A549 treated with ZK216348 at 1 μM for 4 hours (cell line): ENCODE data around the gene ENTPD1. TPM values are rescaled to one million over a fixed set of nuclear protein-coding genes. Genes with fewer than 3 reads are reported as not detected.

Experiments
- total RNA-seq: library from RNA; stranded (reverse); fragments of 200-300 nt; extraction: Qiagen RNA extraction; gene quantifications from 5 replicates; pipeline ENCODE4 v1.2.3, GENCODE V29; 2022; ENCODE audit warnings: low read depth

ENTPD1 gene, protein sequence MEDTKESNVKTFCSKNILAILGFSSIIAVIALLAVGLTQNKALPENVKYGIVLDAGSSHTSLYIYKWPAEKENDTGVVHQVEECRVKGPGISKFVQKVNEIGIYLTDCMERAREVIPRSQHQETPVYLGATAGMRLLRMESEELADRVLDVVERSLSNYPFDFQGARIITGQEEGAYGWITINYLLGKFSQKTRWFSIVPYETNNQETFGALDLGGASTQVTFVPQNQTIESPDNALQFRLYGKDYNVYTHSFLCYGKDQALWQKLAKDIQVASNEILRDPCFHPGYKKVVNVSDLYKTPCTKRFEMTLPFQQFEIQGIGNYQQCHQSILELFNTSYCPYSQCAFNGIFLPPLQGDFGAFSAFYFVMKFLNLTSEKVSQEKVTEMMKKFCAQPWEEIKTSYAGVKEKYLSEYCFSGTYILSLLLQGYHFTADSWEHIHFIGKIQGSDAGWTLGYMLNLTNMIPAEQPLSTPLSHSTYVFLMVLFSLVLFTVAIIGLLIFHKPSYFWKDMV
- total RNA-seq: 0.05 to 0.17 TPM in 2 of 5 replicates, not detected in the others

DNA sequence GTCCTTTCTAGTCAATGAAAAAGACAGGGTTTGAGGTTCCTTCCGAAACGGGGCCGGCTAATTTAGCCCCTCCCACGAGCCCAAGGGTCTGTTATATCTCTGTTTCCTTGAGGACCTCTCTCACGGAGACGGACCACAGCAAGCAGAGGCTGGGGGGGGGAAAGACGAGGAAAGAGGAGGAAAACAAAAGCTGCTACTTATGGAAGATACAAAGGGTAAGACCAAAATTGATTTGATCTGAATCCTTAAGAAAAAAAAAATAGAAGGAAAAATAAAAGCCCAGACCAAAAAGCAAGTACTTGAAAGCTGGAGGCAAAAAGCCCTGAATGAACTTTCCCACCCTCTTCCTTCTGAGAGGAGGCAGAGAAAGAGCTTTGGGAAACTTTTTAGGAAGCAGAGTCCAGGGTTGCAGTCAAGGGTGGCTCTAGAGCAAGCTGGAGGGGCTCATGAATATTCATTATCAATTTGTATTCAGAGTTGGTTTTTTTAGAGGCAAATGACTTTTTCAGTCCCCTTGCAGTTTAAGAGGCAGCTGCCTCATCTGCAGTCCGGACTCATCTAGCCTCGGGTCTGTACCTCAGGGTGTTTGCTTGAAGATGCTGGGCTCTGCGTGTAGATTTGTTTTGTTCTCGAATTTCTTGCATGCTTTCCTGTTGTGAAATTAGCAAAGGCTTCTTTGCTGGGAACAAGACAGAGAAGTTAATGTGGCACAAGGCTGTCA, at the start of gene ENTPD1:
Gene ENTPD1 (plus strand): TSS at position 123 of the 721 bp plus-strand sequence. CDS start 77 bp downstream, at position 200.

DNA sequence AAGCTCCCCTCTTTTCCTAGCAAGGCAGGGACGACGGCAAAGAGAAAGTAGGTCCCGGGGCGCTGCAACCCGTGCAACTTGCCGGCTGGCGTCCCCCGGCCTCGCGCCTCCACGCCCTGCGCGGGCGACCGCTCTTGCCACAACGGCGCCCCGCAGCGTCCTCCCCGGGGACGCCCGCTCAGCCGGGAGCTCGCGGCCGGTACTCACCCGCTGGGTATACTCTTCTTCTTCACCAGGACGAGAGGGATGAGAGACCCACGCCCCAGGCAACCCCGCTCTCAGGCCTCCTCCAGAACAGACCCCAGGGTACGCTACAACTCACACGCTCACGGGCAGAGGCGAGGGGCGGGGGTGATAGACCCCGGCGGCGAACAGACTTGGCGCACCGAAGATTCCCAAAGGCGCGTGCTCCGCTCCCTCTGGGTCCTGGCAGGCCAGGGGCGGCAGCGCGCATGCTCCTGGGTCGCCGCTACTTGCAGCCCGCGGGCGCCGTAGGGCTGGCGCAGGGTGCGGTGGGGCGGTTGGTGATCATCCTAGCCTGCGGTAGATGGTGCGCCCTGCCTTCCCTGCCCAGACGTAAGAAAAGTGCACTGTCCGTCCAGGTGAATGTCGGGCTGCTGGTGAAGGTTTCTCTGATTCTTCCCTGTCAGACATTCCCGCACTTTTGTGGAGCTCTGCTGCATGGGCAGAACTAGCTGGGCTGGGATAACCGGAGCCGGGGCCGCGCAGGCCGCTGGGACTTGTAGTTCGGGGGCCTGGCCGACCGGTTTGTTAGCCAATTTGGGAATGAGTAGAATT, 151.7 kb downstream of the ENTPD1 start, which contains the start of gene CC2D2B:
Gene CC2D2B (plus strand): TSS at position 520 of the 798 bp plus-strand sequence. CDS start 3,349 bp downstream, outside the sequence.

Other genes with a start within 250 kb of the ENTPD1 start
- gene SORBS1, start 194.8 kb upstream of the ENTPD1 start, total RNA-seq: 0.52 to 0.71 TPM (median 0.60 TPM) in 5 replicates
- 46.7 to 51.7 TPM (median 48.7 TPM) in 5 replicates for gene ALDH18A1, start 99.5 kb upstream of the ENTPD1 start, total RNA-seq
- 35.6 to 46.1 TPM (median 44.8 TPM) in 5 replicates for gene TCTN3, start 62.2 kb upstream of the ENTPD1 start, total RNA-seq
- gene CC2D2B, start 151.8 kb downstream of the ENTPD1 start, total RNA-seq: 0.22 TPM in 1 of 5 replicates, not detected in the others